DMS114 treated with DMSO at 0.1 percent for 48 hours (cell line): ENCODE data around the gene NUP85.
A peak's percentile ranks its signal among the peaks of the same experiment; 100 is the strongest.
"Not testable (repeated sequence)": the region's sequence is repeated elsewhere in the genome, so short reads cannot be mapped to it uniquely, and the experiment has no call there.

ENCODE experiments used
- DNase-seq: peaks from one replicate; lab custom pipeline; 2025; ENCODE audit not compliant: unreplicated experiment; lab: John Stamatoyannopoulos, UW

NUP85 gene

DNA sequence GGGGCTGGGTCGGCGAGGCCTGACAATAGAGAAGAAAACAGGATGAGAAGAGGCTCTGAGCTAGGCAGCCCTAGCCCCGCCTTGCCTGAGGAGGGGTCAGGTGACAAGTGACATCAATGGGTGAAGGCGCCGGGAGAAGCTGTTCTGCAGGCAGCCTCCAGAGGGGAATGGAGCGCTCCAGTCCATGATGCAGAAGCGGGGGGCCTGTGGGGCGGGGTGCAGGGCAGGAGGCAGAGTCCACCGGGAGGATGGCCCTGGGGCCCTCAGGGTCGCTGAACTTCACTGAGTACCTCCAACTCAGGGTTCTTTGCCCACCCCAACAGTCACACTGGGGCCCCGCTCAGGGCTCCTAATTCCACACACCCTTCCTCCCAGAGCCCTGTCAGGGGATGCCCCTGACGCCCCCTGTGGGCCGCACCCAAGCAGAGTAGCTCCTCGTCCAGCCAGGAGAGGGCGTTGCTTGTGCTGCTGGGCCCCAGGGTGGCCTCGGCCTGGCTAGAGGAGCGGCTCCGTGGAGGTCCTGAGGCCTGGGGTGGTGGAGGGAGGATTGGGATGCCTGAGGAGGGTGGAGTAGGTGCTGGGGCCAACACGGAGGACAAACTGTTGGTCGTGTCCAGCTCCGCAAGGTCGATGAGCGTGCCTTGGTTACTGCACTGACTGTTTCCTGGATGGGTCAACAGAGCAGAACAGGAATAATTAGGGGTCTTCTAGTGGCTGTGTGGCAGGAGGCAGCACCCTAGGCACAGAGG lies 35.1 kb downstream of the NUP85 start:
- peak; percentile 30 for DNase-seq

DNA sequence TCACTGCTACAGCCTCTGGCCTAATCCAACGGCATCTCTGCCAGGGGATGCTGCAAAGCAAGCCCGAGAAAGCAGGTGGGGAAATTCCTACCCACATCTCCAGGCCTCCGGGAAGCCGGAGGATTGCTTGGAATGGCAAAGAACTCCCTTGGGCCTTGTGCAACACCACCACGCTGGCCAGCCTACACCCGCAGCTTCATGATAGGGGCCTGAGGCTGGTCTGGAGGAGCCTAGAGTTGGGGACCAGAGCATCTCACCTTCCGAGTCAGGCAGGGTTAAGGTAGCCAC lies 35.6 kb downstream of the NUP85 start:
- DNase-seq = no peak

DNA sequence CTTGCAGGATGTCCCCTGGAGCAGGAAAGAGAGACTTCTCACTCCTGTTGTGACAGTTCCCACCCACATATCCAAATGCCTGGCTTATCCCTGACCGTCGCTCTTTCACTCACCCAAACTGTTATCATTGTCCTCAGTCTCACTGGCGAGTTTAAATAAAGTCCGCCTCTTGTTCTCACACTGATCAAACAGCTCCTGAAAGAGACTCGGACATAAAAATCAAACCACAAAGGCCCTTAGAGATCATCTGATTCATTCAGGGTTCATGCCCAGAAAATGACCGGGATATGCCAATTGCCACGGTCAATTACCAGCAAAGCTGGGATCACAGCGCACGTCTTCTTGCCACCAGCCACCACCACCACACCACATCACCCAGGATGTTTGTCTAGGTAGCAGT lies 36.0 kb downstream of the NUP85 start:
- DNase-seq = no peak

DNA sequence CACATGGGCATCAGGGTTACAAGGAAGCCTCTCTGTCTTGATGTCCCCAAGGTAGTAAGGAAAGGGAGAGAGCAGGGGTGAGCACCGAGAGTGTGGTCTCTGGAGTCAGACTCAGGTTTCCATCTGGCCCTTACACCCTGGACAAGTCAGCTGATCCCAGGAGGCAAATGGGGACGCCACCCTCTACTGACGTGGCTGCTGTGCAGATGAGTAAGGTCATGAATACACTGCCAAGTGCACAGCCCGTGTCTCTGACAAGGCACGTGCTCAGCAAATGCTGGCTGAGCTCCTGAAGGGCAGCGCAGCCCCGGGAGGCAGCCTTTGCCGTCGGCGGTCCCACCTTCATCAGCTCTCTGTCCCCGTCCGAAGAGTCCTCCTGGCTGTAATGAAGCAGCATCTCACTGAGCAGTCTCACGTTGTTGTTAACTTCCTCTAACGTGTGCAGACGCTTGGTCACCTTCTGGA lies 36.5 kb downstream of the NUP85 start:
- no peak for DNase-seq

DNA sequence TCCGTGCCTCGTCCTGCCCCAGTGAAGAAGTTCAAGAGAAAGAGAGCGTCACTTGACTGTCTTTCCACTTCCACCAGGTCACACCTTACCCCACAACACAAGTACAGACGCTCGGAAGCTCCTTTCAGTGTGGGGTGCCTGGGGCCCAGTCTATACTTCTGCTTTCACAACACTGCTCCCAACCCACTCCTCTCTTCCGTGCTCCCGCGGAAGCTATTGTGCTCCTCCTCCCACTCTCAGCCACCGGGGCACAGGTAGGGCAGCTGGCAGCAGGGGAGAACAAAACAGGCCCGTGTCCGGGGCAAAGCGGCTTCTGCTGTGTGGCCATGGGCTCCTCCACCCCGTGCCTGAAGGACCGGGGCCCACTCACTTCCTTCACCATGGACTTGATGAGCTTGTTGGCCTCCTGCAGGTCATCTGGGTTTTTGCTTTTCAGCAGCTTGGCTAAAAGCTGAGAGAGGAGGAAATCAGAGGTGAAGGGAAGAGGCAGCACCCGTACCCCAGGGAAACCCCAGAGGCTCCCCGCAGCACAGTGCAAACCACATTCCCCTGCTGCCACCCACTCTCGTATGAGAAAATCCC lies 37.1 kb downstream of the NUP85 start:
- DNase-seq = no peak

DNA sequence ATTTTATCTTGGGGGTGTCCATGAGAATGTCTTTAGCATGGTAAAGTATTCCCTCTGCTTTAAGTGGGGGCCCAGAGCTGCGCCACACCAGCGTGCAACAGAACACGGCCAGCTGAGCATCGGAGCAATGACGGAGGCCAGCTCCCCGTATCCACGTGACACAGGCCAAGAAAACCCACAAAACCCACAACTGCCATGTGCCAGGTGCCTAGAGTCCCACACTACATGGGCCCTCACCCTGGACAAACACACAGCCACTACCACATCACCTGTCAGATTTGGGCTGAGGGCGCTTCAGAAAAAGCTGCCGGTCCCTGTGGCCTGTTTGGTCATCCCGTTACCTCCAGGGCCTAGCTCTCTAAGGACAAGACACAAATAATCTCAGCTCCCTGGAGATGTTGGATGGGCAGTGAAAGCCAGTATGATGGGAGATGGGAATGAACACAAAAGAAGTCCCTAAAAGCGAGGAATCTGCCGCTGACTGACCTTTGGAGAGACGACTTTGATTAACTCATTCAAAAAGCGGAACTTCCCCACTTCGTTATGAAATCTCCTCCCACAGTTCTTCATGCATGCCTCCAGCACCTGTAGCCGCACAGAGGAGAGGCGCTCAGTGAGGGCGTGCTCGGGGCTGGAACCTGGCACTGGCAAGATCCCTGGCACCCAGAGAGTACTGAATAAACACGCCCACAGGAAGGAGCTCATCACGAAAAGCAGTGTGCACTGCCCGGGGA lies 38.8 kb downstream of the NUP85 start:
- DNase-seq = no peak

DNA sequence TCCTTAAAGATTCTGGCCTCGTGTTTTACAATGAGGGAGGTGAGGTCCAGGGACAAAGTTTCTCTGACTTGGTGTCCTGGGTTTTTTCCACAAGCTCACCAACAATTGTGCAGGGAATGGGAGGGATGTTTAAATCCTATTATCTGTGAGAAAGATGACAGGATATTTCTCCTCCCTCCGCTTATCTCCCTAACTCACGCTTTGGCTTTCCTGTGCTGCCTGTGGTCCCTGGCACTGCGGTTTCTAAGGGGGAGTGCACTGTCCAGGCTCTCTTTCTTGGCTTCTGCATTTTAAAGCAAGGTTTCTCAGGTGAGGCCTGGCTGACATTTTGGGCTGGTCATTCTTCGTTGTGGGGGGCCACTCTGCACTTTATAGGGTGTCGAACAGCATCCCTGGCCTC lies 39.5 kb downstream of the NUP85 start:
- DNase-seq = no peak

DNA sequence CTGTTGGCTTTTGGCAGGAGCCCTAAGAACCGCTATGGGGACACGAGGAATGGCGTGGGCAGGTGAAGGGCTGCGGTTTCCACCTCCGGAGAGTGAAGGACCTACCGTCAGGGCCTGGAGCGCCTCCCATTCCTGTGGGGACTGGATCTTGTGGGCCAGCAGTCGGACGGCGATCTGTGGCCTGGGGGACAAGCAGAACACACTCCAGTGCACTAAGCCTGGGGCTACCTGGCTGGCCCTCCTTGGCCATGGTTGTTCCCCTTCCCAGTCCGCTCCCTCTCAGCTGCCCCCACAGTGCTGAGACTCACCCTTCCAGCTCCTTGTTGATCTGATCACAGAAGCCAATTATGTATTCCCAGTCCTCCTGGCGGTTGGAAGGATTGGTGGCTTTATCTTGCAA lies 40.9 kb downstream of the NUP85 start:
- no peak for DNase-seq

DNA sequence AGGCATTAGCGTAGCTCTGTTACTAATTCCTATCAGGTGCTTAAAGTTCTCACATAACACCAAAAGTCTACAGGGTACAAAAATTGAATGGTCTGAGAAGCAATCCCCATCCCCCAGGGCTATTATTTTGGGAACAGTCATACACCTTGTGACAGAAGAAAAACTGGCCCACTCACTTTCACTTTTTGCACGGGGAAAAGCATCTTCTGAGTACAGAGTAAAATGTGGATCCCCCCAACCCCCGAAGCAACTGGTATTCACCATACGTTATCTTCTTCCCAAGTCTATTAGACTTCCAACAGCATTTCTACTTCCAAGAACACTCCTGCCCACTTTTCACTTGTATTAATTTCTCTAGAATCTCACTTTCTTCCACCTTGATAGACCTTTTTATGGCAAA lies 44.1 kb downstream of the NUP85 start:
- no peak for DNase-seq

DNA sequence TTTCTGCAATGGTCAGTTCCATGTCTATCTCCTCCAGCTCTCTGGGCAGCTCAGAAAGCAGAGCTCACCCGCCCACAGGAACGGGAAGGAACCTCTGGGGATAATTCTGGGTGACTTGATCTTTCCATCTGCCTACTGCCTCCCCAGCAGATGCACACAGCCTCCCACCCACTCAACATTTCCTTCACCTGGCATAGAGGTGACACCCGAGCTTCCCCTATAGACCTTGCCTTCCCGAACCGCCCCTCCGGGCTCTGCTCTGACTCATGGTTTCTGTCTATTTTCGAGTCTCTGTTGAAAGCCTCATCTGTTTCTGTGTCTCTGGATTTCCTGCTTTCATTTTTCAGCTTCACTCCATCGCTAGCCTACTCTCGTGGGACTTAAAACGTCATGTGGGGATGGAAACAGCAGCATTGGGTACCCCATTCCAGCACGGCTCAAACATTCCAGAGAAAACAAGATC lies 44.6 kb downstream of the NUP85 start:
- no peak for DNase-seq

DNA sequence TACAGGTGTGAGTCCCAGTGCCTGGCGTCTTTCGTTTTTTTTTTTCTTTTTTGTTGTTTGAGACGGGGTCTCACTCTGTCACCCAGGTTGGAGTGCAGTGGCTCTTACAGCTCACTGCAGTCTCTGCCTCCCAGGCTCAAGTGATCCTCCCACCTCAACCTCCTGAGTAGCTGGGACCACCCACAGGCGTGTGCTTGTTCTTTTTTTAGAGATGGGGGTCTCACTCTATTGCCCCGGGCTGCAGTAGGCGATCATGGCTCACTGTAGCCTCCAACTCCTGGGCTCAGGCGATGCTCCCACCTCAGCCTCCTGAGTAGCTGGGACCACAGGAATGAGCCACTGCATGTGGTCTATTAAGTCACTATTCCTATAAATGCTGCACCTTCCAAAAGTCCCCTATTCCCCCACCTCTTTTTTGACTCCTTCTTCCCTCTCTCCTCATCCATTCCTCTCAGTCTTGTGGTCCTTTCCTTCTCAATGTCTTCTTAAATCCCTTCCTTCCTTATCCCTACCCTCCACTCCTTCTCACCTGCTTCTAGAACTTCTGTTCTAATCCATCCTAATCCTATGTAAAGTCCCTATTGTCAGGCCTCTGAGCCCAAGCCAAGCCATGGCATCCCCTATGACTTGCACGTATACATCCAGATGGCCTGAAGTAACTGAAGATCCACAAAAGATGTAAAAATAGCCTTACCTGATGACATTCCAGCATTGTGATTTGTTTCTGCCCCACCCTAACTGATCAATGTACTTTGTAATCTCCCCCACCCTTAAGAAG lies 46.7 kb downstream of the NUP85 start:
- no peak for DNase-seq

DNA sequence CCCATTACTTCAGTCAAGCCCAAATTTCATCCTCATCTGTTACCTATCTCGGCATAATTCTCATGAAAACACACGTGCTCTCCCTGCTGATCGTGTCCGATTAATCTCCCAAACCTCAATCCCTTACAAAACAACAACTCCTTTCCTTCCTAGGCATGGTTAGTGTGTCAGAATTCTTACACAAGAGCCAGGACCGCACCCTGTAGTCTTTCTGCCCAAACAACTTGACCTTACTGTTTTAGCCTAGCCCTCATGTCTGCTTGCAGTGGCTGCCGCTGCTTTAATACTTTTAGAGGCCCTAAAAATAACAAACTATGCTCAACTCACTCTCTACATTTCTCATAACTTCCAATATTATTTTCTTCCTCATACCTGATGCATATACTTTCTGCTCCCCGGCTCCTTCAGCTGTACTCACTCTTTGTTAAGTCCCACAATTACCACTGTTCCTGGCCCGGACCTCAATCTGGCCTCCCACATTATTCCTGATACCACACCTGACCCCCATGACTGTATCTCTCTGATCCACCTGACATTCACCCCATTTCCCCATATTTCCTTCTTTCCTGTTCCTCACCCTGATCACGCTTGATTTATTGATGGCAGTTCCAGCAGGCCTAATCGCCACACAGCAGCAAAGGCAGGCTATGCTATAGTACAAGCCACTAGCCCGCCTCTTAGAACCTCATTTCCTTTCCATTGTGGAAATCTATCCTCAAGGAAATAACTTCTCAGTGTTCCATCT lies 50.6 kb downstream of the NUP85 start:
- not testable (repeated sequence) for DNase-seq

DNA sequence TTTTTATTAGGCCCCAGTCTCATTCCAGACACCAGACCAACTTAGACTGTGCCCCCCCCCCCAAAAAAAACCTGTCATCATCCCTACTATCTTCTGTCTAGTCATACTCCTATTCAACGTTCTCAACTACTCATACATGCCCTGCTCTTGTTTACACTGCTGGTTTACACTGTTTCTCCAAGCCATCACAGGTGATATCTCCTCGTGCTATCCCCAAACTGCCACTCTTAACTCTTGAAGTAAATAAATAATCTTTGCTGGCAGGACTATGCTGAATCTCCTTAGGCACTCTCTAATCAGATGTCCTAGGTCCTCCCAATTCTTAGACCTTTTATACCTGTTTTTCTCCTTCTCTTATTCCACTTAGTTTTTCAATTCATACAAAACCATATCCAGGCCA lies 51.7 kb downstream of the NUP85 start:
- DNase-seq = not testable (repeated sequence)

DNA sequence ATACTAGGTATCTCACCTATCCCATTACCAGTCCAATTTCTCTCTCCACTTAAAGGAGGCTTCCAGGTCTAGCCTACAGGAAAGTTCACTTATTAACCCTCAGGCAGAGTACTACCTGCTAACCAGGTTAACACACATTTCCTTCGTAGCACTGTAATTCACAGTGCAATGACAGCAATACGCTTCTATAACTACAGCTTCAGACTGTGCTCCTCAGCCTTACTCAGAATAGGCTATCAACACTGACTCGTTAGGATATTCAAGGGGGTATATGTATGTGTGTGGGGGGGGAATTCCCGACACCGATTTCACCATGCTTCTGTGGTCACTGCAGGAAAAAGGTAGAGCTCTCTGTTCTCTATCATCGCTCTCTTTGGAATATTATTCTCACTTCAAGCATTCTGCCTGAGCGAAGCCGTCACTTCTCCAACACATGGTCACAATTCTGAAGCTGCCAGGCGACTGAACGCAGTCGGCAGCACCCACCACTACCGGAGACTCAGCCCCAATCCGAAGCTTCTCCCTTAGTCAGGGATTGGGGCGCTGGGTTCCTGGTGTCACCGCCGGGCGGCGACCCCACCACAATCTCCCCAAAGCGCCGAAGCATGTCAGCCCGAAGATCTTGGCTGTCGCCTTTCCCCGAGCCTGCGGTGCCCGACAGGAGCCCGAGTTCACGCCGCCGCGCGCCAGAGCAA lies 55.3 kb downstream of the NUP85 start:
- no peak for DNase-seq

DNA sequence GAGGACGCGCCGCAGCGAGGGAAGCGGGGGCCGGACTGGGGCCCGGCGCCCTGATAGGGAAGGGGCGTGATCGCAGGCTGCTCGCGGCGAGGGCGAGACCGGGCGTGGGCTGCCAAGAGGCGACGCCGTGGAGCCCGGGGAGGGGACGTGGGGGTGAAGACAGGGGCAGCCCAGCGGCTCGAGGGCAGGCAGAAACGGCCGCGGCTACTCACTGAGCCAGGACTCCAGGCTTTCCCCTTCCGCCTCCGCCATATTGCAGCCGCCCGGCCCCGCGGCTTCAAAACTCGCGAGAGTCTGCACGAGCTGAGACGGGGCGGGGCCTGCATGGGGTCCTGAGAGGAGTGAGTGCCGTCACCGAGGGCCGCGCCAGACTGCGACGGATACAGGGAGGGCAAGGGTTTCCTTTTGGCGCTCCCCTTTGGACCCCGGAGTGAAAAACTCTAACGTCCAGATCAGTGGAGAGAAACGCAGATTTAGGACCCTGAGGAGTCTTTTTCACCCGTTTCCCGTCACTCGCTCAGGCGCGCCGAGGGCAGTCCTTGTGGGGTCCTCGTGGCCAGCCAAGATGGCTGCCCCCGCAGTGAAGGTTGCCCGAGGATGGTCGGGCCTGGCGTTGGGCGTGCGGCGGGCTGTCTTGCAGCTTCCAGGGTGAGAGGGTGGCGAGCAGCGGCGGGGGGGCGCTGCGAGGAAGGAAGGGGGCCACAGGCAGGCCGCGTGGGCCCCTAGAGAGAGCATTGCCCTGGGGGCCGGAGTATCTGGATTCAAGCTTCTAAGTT lies 56.0 kb downstream of the NUP85 start, which contains the start of the genes GGA3 and MRPS7:
Gene GGA3 (minus strand): TSS at position 271 of the 776 bp plus-strand sequence. CDS start 19 bp downstream, at position 252.
Gene MRPS7 (plus strand): TSS at position 544 of the 776 bp plus-strand sequence. CDS start 22 bp downstream, at position 566.
- DNase-seq = peak; percentile 89

DNA sequence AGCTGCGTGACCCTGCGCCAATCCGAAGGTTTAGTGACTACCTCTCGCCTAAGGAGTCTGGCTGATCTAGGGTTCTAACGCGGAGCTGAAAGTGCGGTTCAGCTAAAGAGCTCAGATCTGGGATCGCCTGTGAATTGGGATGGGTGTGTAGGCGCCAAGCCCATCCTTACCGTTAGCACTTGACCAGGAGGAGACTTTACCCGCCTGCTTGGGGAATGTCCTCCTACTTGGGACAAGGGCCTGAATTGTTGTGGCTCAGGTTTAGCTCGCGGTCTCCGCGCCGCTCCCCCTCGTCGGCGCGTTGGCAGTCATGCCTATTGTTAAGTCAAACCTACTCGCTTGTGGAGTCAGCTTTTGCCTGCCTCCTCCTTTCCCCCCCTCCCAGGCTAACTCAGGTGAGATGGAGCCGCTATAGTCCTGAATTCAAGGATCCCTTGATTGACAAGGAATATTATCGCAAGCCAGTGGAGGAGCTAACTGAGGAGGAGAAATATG lies 56.7 kb downstream of the NUP85 start:
- no peak for DNase-seq

DNA sequence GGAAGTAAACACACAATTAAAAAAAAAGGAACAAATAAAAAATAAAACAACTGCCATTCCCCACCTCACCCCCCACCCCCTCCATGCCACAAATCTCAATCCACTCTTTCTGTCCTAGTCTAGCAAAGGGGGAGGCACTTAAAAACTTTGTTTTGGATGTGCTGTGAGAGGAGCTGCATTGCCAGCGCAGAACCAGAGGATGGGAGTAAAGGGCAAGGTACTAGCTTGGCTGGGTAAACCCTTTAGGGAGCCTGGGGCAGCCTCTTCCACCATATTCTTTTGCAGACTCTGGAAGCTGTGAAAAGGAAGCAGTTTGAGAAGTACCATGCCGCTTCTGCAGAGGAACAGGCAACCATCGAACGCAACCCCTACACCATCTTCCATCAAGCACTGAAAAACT lies 57.6 kb downstream of the NUP85 start:
- no peak for DNase-seq

DNA sequence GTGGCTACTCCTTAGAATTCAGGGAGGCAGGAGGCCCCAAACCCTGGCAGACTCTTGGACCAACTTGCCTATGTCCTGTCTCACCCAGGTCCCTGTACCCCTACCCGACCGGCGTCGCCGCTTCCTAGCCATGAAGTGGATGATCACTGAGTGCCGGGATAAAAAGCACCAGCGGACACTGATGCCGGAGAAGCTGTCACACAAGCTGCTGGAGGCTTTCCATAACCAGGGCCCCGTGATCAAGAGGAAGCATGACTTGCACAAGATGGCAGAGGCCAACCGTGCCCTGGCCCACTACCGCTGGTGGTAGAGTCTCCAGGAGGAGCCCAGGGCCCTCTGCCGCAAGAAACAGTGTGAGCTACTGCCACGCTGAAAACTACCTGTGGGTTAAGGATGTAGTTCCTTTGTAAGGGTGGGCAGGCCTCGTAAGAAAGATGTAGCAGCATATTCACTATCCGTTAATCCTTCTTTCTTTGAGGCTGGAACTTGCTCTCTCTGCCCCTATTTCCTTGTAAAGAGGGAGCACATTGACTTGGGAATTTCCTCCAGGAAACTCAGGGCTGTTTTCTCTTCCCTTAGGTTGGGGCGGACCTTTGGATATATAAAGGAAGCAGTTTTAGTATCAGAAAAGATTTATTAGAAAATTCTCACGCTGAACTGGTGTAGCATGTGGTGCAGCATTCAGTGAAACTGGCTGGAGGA lies 60.3 kb downstream of the NUP85 start:
- DNase-seq = no peak
